NCI-H526 treated with DMSO at 0.1 percent for 48 hours (cell line): ENCODE measurements around the gene IGSF9B.

Experiments used
- DNase-seq: peaks from one replicate; lab custom pipeline; 2025; lab: John Stamatoyannopoulos, UW

IGSF9B gene

DNA sequence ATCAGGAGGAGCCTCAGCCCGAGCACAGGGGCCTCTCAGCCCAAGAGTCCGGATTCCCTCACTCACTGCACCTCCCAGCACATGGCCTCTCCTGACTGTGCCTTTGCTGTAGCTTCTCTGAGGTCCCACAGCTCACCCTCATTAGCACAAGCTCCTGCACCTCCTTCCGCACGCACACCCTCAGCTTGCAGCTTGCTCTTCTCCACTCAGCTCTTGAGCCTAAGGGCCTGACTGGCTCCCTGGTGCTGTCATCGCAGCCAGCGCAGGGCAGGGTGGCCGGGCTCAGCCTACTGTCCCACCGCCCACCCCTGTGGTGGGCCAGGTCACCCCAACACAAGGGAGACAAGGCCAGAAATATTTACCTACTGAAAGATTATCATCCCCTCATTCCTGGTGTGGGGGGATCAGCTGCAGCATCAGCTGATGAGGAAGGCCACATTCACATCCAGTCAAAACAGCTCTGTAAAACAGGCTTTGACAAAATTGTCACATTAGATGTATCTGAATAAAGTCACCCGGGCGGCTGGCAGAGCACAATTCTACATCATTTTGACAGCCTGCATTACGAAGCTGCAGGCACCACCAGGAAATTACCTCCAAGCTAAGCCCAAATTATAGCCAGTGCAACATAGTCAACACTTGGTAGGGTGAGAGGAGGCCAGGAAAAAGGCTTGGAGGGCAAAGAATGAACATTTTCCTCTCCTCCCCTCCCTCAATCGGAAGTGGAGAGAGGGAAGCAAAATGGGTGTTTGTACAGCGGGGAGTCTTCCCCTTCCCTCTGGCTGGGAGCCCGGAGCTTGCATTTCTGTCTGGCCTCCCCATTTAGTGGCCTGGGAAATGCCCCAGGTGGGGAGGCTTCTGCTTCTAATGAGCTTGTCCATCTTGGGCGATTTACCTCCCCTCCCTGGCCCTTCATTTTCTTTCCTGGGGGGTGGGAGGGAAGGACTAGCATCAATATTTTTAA lies 29.5 kb upstream of the IGSF9B start:
- no peak for DNase-seq

DNA sequence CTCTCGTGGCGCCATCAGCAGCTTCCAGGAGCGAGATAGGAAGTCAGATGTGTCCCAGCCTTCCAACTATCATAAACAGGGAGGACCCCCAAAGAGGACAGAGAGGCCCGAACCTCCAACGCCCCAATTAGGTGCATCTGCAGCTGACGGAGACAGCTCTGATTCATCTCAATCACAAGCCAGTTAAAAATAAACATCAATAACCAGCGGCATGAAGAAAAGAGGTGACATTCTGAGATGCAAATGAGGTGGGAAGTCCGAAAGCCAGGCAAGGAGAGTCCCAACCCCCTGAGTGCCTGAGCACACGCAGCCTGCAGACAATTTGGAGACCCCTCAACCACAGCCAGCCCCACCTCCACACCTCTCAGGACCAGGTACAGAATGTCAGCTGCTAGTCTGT lies 28.1 kb upstream of the IGSF9B start:
- no peak for DNase-seq

- no peak for DNase-seq
These were observed 27.0 kb upstream of the IGSF9B start for GRCh38 chr11:133983660-133984316.

DNA sequence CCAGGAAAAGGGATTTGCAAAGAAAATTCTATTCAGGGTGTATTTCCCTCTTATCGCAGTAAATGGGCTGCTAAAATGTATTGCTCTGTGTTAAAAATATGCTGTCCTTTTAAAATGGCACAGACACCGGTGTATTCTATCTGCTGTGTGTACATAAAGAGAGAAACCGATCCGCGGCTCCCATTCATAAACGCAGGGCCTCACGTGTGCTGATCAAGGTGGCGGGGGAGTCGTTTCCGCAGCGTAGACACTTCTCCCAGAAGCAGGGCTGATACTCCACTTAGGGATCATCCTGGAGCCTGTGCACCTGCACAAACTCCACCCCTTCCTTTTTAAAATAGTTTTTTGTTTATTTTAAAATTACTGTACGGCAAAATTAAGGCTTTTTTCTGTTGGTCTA lies 26.1 kb upstream of the IGSF9B start:
- DNase-seq: no peak

- no peak for DNase-seq
These were observed 25.4 kb upstream of the IGSF9B start for GRCh38 chr11:133982151-133982550.

GRCh38 chr11:133981156-133981555 lies 24.4 kb upstream of the IGSF9B start:
- DNase-seq: no peak

GRCh38 chr11:133980665-133981064 lies 23.9 kb upstream of the IGSF9B start:
- no peak for DNase-seq

DNA sequence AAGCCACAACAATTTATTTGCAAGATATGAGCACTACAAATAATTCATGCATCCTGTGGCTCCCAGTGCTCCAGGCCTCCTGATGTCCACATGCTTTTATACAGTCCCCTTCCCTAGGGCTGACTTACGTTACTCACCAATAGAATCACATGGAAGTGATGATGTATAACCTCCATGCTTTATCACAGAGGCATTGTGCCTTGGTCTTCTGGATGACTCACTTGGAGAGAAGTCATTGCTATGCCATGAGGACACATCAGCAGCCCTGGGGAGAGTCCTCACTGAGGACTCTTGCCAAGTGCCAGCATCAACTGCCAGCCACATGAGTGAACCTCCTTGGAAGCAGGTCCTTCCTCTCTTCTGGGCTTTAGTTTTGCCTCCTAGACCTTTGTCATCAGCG lies 22.0 kb upstream of the IGSF9B start:
- DNase-seq: no peak

DNA sequence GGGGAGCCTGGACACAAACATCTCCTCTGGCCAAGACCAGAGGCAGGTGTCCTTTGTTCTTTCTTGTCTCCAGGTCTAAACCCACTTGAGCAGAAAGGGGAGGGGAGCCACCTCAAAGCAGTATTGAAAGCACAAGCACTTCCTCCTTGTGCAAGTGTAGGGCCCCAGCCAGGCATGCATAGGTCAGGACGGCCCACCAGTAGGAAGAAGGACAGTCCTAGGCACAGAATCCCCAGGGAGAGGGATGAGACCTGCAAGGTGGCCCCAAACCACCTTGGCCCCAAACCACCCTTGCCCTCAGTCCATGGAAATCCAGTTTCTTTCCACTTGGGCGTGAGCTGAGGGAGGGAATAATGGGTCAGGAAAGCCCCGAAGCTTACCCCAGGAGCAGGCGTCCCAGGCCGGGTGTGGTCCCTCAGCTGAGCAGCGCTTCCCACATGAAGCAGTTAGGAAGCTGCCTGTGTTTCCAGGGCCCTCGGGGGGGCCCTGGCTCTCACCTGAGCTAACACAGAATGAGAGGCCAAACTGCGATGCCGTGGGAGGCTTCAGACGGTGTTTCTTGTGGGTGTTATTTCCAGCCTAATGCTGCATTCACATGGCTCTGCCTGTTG lies 20.4 kb upstream of the IGSF9B start:
- no peak for DNase-seq

DNA sequence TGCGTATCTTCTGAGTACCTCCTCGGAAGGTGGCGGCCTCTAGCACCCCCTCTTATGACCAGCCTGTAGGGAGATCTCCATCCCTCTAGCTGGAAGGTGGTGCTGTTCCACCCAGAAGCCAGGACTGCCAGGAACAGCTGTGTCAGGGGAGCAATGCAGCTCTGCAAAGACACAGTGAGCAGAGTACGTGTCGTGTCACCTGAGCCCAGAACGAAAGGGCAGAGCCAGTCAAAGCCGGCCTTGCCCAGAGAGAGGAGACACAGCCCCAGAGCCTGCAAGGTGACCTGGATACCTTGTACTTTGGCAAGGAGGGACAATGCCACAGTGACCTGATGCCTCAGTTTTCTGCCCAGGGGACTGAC lies 18.7 kb upstream of the IGSF9B start:
- no peak for DNase-seq

DNA sequence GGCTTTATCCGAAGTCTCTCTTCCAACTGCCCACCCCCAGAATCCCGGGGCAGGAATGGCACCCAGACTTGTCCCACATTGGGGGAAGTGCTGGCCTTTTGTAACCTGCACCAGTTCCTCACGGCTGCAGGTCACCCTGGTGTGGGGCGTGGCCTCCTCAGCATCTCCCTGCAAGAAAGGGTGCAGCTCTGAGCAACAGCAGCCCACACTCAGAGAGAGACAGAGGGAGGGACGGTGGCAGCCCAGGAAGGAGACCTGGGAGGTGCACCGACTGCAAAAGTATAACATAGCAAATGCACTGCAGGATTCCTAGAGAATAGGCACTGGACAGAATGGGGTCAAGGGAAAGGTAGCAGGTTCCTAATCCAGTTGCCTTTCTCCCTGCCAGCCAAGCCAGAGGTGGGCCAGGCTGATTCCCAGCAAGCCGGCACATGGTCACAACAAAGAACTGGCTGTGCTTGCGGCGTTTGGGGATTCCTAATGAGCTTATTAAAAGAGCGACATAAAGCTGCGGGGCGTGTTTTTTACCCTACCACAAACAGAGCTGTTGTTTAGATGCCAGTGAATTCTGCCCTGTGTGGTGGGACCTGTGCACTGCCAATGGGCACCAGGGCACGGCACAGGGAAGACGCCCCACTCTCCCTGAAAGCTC lies 18.2 kb upstream of the IGSF9B start:
- DNase-seq: no peak

- DNase-seq: no peak
These were observed 15.1 kb upstream of the IGSF9B start for GRCh38 chr11:133971881-133972280.

DNA sequence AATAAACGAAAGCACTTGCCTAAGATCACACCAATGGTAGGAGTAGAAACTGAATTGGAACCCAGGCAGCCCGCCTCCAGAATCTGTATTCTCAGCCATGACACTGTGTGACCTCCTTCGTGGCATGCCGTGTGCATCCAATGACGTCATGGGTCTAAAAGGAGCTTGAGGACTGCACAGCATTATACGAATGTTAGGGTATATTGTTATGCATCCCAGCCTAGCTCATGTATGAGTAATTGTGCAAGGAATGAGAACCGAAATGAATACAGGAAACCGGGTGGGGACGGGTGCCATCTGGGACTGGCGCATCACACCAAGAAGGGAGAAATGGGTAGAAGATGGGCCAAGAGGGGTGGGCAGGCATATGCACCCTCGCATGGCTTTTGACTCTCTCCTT lies 12.3 kb upstream of the IGSF9B start:
- DNase-seq: no peak

DNA sequence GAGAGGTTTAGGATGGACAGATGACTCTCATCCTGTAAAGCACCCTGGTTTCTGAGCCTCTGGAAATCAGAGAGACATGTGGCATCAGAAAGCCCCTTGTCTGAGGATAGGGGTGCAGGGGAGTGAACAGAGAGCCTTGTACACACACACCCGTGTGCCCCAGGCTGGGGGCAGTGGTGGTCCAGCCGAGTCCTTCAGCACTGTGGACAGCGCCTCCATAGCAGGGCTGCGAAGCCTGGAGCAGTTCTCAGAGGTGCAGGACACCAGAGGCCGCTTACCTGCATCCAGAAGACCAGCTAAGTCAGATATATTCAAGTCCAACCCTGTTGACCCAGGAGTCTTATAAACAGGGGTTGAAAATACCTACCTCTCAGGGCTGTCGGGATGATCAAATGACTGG lies 11.5 kb upstream of the IGSF9B start:
- DNase-seq: no peak

DNA sequence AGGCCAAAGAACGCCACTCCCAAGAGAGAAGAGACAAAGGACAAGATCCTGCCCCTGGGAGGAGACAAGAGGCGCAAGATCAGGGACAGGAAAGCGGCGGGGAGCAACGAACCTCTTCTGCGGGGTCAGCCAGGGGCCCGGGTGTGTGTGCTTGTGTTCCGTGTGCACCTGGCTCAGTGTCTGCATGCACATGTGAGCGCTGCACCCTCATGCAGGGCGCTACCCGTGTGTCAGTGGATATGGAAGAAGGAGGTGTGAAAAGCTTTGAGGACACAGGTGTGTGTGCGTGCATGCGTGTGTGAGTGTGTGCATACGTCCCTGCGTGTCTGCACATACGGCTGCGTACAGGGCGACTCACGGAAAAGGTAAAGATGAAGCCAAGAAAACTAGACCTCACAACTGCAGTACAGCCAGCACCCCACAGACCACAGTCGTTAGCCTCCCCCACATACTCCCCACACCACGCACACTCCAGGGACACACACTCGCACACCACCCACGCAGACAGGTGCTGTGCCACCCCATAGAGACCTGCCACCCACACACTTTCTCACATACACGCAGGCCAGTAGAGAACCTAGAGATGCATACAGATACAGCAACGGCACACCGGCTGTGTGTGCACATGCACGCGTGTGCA lies 11.0 kb upstream of the IGSF9B start:
- DNase-seq: no peak

- DNase-seq: peak; percentile 54
These were observed 10.3 kb upstream of the IGSF9B start for GRCh38 chr11:133966921-133967598.

- no peak for DNase-seq
These were observed 9.4 kb upstream of the IGSF9B start for GRCh38 chr11:133966172-133966651.

GRCh38 chr11:133965031-133965601 lies 8.3 kb upstream of the IGSF9B start:
- DNase-seq: no peak

GRCh38 chr11:133964356-133964755 lies 7.6 kb upstream of the IGSF9B start:
- no peak for DNase-seq

DNA sequence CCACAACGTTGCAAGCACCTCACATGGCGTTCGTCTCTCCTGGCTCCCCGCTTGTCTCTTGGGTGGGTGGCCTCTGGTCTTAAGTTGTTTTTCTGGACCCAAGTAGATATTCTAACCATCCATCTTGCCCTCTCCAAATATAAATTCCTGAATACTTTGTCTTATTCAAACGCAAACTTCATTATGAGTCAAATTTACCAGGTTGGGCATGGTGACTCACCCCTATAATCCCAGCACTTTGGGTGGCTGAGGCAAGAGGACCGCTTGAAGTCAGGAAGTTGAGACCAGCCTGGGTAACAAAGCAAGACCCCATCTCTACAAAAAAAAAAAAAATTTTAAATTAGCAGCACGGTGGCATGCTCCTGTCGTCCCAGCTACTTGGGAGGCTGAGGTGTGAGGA lies 5.1 kb upstream of the IGSF9B start:
- no peak for DNase-seq

- no peak for DNase-seq
These were observed 1.1 kb upstream of the IGSF9B start for GRCh38 chr11:133957900-133958299.
